Hepatic stellate cell (primary cell): ENCODE measurements around the gene KRTAP5-2.
A peak's percentile ranks its signal among the peaks of the same experiment; 100 is the strongest.
"Not testable (repeated sequence)": the region's sequence is repeated elsewhere in the genome, so short reads cannot be mapped to it uniquely, and the experiment has no call there.

Experiments
- DNase-seq: peaks from one replicate; pipeline ENCODE4 v3.0.0; 2011; ENCODE audit warnings: low spot score

KRTAP5-2 gene

GRCh38 chr11:1589996-1590395, 8.1 kb downstream of the KRTAP5-2 start:
- no peak for DNase-seq

GRCh38 chr11:1589191-1589963, 8.7 kb downstream of the KRTAP5-2 start:
- not testable (repeated sequence) for DNase-seq

DNA sequence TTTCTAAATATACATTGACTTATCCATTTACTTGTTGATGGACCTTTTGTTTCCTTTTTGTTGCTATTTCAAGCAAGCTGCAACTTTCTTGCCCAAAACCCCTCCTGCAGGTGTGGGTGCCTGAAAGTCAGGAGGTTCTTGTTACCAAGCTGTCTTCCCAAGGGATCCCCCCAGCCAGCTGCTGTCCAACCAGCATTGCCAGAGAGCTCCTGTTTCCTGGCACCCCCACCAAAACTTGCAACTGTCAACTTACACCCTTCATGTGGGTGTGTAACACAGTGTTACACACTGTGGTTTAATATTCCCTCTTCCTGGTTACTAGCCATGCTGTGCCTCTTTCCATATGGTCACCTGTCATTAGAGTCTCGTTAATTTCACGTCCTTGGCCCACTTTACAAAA, 11.4 kb downstream of the KRTAP5-2 start:
- DNase-seq, result no peak

- DNase-seq, result not testable (repeated sequence)
These were observed 13.3 kb downstream of the KRTAP5-2 start, which contains the start of gene KRTAP5-1 for GRCh38 chr11:1584661-1585370. TSS of gene KRTAP5-1 (minus strand) at chr11:1585283. CDS start at chr11:1585249, 34 bp downstream.

DNA sequence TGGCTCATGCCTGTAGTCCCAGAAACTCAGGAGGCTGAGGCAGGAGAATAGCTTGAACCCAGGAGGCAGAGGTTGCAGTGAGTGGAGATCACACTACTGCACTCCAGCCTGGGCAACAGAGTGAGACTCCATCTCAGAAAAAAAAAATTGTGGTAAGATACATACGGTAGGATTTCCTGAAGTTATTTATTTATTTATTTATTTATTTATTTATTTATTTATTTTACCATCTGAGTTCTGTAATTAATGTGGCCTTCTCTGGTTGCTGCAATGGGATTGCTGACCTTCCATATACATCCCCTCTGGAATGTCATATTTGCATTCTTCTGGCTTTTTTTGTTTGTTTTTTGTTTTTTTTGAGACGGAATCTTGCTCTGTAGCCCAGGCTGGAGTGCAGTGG, 15.2 kb downstream of the KRTAP5-2 start:
- not testable (repeated sequence) for DNase-seq

GRCh38 chr11:1581976-1582375, 16.1 kb downstream of the KRTAP5-2 start:
- DNase-seq, result no peak

DNA sequence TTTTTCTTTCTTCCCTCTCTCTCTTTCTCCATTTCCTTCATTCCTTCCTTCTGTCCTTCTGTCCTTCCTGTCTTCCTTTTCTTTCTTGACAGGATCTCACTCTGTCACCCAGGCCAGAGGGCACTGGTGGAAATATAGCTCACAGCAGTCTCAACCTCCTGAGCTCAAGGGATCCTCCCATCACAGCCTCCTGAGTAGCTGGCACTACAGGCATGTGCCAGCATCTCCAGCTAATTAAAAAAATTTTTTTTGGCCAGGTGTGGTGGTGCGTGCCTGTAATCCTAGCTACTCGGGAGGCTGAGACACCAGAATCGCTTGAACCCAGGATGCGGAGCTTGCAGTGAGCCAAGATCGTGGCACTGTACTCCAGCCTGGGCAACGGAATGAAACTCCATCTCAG, 21.3 kb downstream of the KRTAP5-2 start:
- DNase-seq, result no peak

DNA sequence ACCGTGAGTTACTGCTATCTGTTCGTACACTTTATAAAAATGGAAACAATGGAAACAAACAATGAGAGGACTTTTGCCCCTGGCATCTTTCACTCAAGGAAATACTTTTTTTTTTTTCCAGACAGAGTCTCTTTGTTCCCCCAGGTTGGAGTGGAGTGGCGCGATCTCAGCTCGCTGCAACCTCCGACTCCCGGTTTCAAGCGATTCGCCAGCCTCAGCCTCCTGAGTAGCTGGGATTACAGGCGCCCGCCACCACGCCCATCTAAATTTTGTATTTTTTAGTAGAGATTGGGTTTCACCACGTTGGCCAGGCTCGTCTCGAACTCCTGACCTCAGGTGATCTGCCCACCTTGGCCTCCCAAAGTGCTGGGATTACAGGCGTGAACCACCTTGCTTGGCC, 22.3 kb downstream of the KRTAP5-2 start:
- not testable (repeated sequence) for DNase-seq

- DNase-seq, result no peak
These were observed 23.2 kb downstream of the KRTAP5-2 start for GRCh38 chr11:1574933-1575242.

DNA sequence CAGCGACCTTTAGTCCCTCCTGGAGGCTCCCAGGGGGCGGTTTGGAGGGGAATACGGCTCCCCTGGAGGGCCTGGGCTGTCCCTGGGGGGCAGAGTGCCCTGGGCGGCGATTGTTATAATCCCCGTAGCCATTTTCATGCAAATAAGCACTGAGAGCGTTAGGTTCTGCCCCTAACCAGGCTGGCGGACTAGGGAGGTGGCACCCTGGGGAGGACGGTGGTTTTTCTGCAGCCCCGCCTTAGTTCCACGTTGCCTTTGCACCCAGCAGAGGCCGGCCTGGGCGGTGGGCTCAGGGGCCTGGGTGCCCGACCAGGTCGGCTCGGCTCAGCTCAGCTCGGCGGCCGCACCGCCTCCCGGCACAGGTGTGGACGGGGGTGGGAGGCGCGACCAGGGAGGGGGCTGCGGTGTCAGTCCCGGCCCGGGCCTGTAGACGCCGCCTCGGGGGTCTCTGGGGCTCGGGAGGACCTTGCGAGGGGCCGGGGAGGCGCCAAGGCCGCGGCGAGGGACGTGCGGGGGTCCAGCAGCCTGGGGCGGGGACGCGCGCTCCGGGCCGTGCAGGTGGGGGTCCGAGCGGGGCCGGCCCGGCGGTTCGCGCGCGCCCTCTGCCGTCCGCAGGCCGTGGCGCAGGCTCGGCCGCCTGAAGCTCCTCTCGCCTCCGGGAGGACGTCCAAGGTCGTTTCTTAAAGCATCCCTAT, 23.7 kb downstream of the KRTAP5-2 start:
- peak; percentile 70 for DNase-seq

DNA sequence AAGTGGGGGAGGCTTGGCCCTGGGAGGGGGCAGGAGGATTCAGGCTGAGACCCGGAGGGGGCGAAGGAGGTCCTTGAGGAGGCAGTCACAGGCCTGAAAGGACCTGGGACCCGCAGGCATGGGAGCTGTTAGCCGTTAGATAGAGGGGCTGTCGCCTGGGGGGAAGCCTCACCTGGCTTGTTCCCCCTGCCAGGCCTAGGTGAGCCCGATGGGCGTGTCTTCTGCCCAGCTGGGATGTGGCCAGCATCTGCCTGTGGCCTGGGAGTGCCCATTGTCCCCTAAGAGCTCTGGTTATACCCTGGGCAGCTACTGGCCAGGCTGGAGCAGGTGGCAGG, 24.2 kb downstream of the KRTAP5-2 start:
- DNase-seq, result no peak

DNA sequence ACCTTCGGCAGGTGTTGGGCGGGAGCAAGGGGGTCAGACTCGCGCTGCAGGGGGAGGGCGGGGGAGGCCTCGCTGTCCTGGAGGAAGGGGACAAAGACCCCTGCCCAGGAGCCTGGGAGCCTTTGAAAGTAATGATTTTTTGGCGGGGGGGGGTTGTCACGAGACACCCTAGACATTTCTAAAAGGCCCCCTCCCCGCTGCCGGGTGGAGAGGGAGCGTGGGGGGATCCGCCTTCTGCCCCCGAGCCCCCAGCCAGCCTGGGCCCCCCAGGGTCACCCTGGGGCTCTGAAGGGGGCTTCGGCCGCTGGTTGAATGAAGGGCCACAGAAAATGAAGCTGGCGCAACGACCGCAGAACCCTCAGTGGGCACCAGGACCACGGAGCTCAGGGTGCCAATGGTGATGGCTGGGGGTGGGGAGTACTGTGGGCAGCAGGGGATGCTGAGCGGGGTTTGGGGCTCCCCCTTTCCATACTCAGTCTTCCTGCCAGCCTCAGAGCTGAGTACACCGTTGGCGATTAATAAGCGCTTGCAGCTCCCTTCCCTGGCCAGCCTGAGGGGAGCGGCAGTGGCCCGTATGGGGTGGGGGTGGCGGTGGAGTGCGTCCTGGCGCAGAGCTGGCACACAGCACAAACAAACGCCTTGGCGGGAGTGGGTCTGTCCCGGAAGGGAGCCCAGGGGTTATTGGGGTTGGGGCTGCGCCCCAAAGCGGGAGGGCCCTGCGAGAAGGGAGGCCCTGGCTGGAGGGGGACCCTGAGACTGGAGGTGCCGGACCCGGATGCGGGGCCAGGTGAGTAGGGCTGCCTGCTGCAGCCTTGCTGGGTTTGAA, 24.8 kb downstream of the KRTAP5-2 start:
- no peak for DNase-seq

GRCh38 chr11:1572197-1573076, 25.7 kb downstream of the KRTAP5-2 start, which contains the start of gene DUSP8:
TSS of gene DUSP8 (minus strand) at chr11:1572271. CDS start at chr11:1565826, 6,445 bp downstream.
- DNase-seq, result peak; percentile 99

DNA sequence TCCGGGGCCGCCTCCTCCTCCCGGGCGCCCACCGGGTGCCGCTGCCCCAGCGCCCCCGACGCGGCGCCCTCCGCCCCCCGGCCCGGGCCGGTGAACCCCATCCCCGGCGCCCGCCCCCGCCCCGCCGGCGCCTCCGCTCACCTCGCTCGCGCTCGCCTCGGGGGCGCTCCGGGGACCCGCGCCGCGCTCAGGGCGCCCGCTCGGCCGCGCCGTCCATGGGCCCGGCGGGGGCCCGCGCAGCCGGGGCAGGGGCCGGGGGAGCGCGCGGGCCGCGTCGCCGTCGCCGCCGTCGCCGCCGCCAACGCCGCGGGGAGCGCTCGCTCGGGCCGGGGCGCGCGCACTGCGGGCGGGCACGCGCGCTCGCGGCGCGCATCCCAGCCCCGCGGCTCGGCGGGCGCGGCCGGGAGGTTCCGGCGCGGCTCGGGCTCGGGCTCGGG, 26.3 kb downstream of the KRTAP5-2 start:
- DNase-seq, result no peak

GRCh38 chr11:1570896-1571759, 27.0 kb downstream of the KRTAP5-2 start:
- DNase-seq, result no peak

DNA sequence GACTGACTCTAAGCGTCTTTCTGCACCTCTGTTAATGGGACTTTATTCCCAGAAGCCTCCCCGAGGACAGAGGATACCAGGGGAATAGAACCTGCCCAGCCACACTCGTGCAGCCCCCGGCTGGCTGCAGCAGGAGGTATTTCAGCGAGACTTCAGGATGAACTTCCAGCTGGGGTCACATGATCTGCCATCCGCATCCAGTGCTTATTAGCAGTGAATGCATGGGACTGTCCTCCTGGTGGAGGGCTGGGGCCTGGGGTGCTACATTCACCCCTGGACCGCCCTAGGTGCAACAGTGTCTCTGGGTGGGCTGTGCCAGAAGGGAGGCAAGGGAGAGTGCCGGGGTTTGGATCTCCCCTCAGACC, 27.6 kb downstream of the KRTAP5-2 start:
- no peak for DNase-seq

DNA sequence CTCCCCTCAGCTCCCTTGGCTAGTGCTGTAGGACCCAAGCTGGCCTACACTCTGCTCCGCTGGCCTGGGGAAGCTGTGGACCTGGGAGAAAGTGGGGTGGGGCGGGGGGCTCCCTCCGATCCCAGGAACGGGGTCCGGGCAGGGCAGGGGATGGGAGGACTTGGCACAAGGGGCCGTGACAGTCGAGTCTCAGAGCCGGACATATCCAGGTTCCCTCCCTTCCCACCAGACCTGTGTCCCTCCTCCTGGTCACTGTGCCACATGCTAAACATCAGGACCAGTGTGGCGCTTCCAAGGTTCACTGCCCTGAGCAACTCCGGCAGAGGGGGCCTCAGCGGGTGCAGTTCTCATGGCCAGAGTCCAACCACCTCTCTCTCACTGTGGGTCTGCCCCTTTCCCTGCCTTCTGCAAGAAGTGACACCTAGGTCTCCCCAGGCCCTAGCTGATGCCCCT, 28.1 kb downstream of the KRTAP5-2 start:
- no peak for DNase-seq

- no peak for DNase-seq
These were observed 28.8 kb downstream of the KRTAP5-2 start for GRCh38 chr11:1569251-1569780.

DNA sequence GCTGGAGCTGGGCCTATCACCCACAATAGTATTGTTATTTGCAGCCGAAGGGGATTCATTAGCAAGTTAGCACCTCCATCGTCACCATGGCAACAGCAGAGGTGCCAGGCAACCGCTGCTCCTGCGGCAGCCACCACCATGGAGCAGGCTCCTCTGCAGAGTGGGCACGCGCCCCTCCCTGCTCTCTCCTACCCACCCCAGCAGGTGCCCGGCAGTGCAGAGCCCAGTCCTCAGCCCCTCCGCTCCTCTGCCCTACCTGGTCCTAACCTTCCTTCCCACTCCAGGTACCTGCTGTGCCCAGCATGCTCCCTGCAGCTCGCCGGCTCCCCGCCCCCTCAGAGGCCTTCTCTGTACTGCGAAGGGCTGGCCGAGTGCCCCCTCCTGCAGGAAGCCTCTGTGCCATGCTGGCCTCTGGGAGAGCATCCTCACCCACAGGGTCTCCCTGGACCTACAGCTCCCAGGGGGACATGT, 29.6 kb downstream of the KRTAP5-2 start:
- DNase-seq, result no peak

DNA sequence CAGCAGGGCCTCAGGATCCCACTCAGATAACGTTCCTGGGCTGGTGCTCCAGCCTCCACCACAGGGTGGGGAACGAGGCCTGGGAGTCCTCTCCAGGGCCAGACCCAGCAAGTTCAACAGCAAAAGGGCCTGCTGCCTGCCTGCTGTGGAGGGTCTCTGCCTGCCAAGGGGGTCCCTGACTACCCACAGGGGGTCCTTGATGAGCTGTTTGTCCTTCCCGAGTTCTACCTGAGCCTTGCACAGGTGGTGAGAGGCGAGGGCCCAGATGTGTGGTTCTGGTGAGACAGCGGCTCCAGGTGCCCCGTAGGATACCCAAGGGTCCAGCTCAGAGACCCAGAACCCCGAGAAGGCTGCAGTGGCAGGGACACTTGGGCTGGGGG, 30.4 kb downstream of the KRTAP5-2 start:
- no peak for DNase-seq
